Measurements from ENCODE around the gene ITSN1. TPM values are rescaled to one million over a fixed set of nuclear protein-coding genes. Genes with fewer than 3 reads are reported as not detected.

Gene ITSN1
- total and polyA plus RNA-seq, 4 donors, result 20.3 to 112 (median 40.2) TPM

- no peak overlapping the region for H3K27ac ChIP-seq (ENCODE audit: low read depth in 1 of 2, low read length in 2 of 2)
- H3K4me1 ChIP-seq (ENCODE audit: control insufficient read depth in 4 of 4, insufficient read depth in 4 of 4, low read length in 3 of 4), result no peaks in the 10 kb centered on the region
- no peaks in the 10 kb centered on the region for H3K9me3 ChIP-seq (ENCODE audit: control insufficient read depth in 4 of 4, low read length in 3 of 4)
- no peak overlapping the region for H3K4me3 ChIP-seq (ENCODE audit: low read depth in 1 of 3, low read length in 3 of 3)
- no peak overlapping the region for H3K9ac ChIP-seq (ENCODE audit: low read depth in 1 of 2, low read length in 2 of 2)
- no peak for DNase-seq (ENCODE audit: low spot score)
- H3K27me3 ChIP-seq (ENCODE audit: control insufficient read depth in 4 of 4, insufficient read depth in 4 of 4, low read length in 3 of 4), result no peaks in the 10 kb centered on the region
- no peaks in the 10 kb centered on the region for H3K36me3 ChIP-seq (ENCODE audit: control insufficient read depth in 4 of 4, insufficient read depth in 3 of 4, low read depth in 1 of 4, low read length in 3 of 4)
- 93% methylated on average over 12 of the region's 12 CpGs for WGBS
- TF ChIP-seq REST (IDR thresholded peaks at IDR 0.05) (no peak), ZBTB33 (IDR thresholded peaks at IDR 0.05) (no peak), YY1 (IDR thresholded peaks at IDR 0.05) (no peak), EGR1 (IDR thresholded peaks at IDR 0.05; ENCODE audit: low read depth in 2 of 2) (no peak), CTCF (IDR thresholded peaks at IDR 0.05; ENCODE audit: low read depth, low read length, missing input control) (no peak), RAD21 (IDR thresholded peaks at IDR 0.05) (no peak), TAF1 (conservative IDR thresholded peaks at IDR 0.05) (no peak), JUND (IDR thresholded peaks at IDR 0.05) (no peak), RXRA (IDR thresholded peaks at IDR 0.05) (no peak)
Measured at GRCh38 chr21:33883118-33883517, 240.8 kb downstream of the ITSN1 start.

- Histone ChIP-seq H3K4me3 (ENCODE audit: low read depth in 1 of 3, low read length in 3 of 3) (no peak overlapping the region), H3K9ac (ENCODE audit: low read depth in 1 of 2, low read length in 2 of 2) (no peak overlapping the region), H3K4me1 (ENCODE audit: control insufficient read depth in 4 of 4, insufficient read depth in 4 of 4, low read length in 3 of 4) (no peaks in the 10 kb centered on the region), H3K27ac (ENCODE audit: low read depth in 1 of 2, low read length in 2 of 2) (no peak overlapping the region), H3K27me3 (ENCODE audit: control insufficient read depth in 4 of 4, insufficient read depth in 4 of 4, low read length in 3 of 4) (no peaks in the 10 kb centered on the region), H3K36me3 (ENCODE audit: control insufficient read depth in 4 of 4, insufficient read depth in 3 of 4, low read depth in 1 of 4, low read length in 3 of 4) (no peaks in the 10 kb centered on the region), H3K9me3 (ENCODE audit: control insufficient read depth in 4 of 4, low read length in 3 of 4) (no peaks in the 10 kb centered on the region)
- WGBS, result 88% methylated on average over 20 of the region's 20 CpGs
- no peak for DNase-seq (ENCODE audit: low spot score)
- TF ChIP-seq MAX (IDR thresholded peaks at IDR 0.05) (no peak), ATF3 (IDR thresholded peaks at IDR 0.05) (no peak), JUND (IDR thresholded peaks at IDR 0.05) (no peak), YY1 (IDR thresholded peaks at IDR 0.05) (no peak), GABPA (IDR thresholded peaks at IDR 0.05 in 1 of 2, conservative IDR thresholded peaks at IDR 0.05 in 1 of 2) (no peak), RAD21 (IDR thresholded peaks at IDR 0.05) (no peak), EGR1 (IDR thresholded peaks at IDR 0.05; ENCODE audit: low read depth in 2 of 2) (no peak), TAF1 (conservative IDR thresholded peaks at IDR 0.05) (no peak)
Measured at GRCh38 chr21:33884376-33885171, 242.3 kb downstream of the ITSN1 start.

All from liver (tissue), 9 donors.